GM19043 (cell line): Measurements from ENCODE around the gene FBRSL1.
"Not testable (repeated sequence)": the region's sequence is repeated elsewhere in the genome, so short reads cannot be mapped to it uniquely, and the experiment has no call there.

Experiments
- ATAC-seq: cut with Tn5 transposase; IDR thresholded peaks from one replicate; pipeline ENCODE4 v1.9.1; 2021; ENCODE audit warnings: low read depth; ENCODE audit not compliant: unreplicated experiment

The FBRSL1 gene

DNA sequence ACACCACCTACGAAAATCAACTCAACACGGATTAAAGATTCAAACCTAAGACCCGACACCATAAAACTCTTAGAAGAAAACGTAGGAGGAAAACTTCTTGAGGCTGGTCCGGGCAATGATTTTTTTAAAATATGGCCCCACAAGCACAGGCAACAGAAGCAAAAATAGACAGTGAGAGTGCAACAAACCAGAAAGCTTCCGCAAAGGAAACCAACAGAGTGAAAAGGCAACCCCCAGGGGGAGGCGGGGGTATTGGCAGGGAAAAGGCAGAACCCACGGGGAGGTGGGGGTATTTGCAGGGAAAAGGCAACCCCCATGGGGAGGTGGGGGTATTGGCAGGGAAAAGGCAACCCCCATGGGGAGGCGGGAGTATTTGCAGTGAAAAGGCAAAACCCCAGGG is 20.5 kb upstream of the FBRSL1 start:
- ATAC-seq: no peak

- no peak for ATAC-seq
These were observed 19.6 kb upstream of the FBRSL1 start for GRCh38 chr12:132470397-132470796.

DNA sequence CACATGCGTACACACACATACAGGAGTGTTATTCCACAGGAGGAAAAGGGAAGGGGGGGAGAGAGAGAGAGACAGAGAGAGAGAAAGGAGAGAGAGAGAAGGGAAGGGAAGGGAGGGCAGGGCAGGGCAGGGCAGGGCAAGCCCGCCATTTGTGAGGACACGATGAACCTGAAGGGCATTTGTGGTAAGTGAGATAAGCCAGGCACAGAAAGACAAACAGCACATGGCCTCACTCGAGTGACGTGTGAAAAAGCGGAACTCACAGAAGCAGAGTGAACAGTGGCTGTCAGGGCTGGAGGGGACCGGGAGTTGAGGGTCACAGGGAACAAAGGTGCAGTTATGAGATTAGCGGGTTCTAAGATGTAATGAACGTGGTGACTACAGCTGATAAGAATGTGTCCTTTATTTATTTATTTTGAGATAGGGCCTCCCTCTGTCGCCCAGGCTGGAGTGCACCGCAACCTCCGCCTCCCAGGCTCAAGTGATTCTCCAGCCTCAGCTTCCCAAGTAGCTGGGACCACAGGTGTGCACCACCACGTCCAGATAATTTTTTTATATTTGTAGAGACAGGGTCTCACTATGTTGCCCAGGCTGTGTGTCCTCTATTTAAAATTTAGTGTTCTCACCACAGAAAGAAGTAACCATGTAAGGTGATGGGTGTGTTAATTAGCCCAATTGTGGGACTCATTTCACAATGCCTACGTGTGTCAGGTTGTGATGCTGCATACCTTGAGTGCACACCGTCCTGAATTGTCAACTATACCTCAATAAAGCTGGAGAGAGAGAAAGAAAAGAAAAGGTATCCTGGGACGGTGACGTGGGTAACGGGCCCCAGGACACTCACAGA is 18.7 kb upstream of the FBRSL1 start:
- ATAC-seq: no peak

GRCh38 chr12:132471858-132472255 is 18.1 kb upstream of the FBRSL1 start:
- no peak for ATAC-seq

DNA sequence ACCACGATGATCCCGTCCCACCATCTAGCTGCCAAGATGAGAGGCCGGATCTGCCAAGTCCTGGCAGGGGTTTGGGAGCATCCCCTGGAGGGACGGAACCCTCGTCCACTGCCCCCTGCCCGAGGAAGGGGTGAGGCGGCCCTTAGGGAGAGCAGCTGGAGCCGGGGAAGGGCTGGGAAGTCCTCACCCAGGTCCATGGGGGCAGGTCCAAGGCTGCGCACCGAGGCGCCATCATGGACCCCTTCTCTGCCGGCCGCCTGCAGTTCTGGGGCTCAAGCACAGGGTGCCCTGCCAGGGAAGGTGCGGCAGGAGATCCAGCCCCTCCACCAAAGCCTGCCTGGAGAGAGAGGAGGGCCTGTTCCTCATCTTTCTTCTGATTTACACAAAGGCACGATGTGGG is 17.6 kb upstream of the FBRSL1 start:
- no peak for ATAC-seq

- no peak for ATAC-seq
These were observed 15.7 kb upstream of the FBRSL1 start for GRCh38 chr12:132474237-132474741.

GRCh38 chr12:132474799-132475303 is 15.1 kb upstream of the FBRSL1 start:
- ATAC-seq: not testable (repeated sequence)

DNA sequence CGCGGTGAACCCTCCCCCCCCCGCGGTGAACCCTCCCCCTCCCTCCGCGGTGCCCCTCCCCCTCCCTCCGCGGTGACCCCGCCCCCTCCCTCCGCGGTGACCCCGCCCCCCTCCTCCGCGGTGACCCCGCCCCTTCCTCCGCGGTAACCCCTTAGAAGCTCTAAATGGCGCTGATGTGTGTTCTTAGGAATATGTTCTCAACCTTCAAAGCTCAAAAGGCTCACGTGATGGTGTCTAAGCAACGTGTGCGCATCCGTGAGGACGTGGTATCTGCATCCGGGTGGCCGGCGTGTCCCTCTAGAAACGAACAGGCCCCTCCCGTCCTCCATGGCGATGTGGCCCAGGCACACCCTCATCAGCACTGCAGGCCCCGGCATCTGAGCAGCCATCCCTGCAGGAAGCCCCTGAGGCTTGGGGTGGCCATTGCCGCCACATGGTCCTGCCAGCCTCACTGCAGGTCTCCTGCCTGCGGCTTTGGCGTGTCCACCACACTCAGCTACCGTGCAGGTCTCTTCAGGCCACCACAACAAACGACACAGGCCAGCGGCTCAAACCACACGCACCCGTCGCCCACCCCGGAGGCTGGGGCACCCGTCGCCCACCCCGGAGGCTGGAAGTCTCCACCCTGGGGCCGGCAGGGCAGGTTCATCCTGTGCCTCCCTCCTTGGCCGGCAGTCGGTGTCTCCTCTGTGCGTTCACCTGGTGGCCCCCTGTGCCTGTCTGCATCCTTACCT is 14.5 kb upstream of the FBRSL1 start:
- ATAC-seq: no peak

DNA sequence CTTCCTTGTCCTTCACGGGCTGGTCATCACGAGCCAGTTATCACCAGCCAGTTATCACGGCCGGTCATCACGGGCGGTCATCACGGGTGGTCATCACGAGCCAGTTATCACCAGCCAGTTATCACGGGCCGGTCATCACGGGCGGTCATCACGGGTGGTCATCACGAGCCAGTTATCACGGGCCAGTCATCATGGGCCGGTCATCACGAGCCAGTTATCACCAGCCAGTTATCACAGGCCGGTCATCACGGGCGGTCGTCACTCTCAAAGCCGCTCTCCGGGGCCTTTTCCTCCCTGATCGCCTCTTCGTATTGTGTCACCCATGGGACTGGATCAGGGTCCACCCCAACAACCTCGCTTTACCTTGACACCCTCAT is 13.9 kb upstream of the FBRSL1 start:
- no peak for ATAC-seq

- ATAC-seq: no peak
These were observed 13.5 kb upstream of the FBRSL1 start for GRCh38 chr12:132476421-132476820.

DNA sequence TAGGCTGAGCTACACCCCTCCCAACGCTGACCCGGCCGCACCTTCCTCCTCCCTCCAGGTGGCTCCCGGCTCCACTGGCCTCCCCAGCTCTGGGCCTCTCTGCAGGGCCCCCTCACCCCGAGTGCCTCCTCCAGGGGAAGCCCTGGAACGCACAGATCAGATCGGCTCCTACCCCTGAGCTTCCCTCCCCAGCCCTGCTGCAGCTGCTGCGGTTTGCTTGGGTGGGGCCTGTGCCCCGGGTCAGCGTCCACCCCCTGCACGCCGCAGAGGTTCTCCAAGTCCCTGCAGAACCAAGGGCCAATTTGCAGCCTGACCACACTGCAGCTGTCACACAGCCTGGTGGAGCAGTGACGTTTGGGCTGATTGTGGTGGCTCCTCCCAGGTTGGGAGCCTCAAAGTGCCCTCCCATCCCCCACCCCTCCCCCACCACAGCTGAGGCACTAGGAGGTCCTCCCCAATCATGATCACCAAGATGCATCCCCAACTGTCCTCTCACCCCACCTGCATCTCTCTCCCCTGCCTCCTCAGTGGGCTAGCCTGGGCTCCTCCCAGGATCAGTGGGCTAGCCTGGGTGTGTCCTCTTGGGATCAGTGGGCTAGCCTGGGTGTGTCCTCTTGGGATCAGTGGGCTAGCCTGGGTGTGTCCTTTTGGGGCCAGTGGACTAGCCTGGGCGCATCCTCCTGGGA is 12.8 kb upstream of the FBRSL1 start:
- no peak for ATAC-seq

- no peak for ATAC-seq
These were observed 12.1 kb upstream of the FBRSL1 start for GRCh38 chr12:132477703-132478432.

DNA sequence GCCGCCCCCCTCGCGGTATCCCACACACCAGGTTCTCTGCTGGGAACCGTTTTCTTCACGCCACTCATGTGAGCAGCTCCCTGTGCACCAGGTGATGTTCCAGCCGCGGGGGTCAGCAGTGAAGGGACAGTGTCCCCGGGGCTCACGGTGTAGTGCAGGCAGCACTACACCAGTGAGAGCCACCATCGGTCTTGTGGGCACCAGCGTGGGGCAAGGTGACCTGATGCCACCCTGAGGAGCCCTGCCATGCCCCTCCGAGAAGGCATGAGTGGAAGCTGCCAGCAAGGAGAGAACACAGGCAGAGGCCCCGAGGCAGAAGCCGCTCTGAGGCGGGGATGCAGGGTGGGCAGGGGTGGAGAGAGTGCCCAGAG is 11.5 kb upstream of the FBRSL1 start:
- no peak for ATAC-seq

DNA sequence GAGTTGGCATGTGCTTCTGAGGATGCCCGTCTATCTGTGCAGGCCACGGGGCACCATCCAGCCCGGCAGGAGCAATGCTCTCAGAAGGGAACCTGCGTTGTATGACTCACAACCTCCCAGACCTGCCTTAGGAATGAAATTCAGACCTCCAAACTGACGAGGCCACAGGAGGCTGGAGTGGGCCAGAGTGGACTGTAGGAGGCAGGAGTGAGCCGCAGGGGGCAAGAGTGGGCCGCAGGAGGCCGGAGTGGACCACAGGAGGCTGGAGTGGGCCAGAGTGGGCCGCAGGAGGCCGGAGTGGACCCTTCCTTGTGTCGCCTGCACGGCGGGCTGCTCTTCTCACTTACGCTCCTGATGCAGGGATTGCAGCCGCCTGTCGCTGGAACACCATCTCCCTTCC is 11.1 kb upstream of the FBRSL1 start:
- ATAC-seq: no peak

- no peak for ATAC-seq
These were observed 10.7 kb upstream of the FBRSL1 start for GRCh38 chr12:132479291-132479690.

GRCh38 chr12:132479938-132480622 is 9.9 kb upstream of the FBRSL1 start:
- no peak for ATAC-seq

DNA sequence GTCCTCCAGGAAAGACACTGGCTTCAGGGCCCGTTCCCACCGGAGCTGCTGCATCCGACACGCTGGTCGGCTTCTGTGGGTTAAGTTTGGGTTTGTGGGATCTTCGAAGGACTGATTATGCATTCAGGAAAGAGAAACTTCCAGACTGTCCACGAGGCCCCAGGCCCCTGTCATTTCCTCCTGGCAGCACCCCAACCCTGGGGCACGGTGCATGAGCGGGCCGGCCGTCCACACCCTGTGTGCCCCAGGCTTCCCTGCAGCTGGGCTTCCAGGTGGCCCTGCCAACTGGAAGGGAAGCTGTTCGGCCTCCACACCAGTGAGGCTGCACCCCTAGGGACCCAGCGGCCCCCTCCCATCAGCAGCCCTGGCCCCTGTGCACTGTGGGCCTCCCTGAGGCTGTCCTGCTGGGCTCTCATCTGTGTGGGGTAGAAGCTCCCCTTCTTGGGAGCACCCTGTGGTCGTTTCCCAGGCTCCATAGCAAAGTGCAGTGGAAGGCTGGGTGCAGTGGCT is 9.3 kb upstream of the FBRSL1 start:
- no peak for ATAC-seq

- no peak for ATAC-seq
These were observed 8.6 kb upstream of the FBRSL1 start for GRCh38 chr12:132481345-132481744.
